Measurements from ENCODE around the gene CSNK1G1.

- no peak for TF ChIP-seq CTCF (IDR thresholded peaks at IDR 0.05)
- TF ChIP-seq ZBTB33 (IDR thresholded peaks at IDR 0.05; ENCODE audit: borderline replicate concordance, low read depth): no peak
- no peak for TF ChIP-seq EZH2phosphoT487 (IDR thresholded peaks at IDR 0.05; ENCODE audit: borderline replicate concordance, low read depth)
- TF ChIP-seq POLR2AphosphoS5 (IDR thresholded peaks at IDR 0.05; ENCODE audit: low read depth, low read length): no peak
These were observed 91.5 kb downstream of the CSNK1G1 start for GRCh38 chr15:64264502-64264901.

All from SK-N-SH (cell line).